K562 (cell line): ENCODE results near the gene PAN2. TPM values are rescaled to one million over a fixed set of nuclear protein-coding genes. Genes with fewer than 3 reads are reported as not detected.

Experiments used
- ARID1B ChIP-seq: fragments of 450-650 bp; IDR thresholded peaks from 2 replicates; pipeline ENCODE4 v1.6.1; 2016; ENCODE audit warnings: antibody characterized with exemption, mild to moderate bottlenecking, inconsistent platforms
- BCLAF1 ChIP-seq, 2 experiments: fragments of 450-650 bp in 1 of 2; IDR thresholded peaks; 2 replicates each; pipeline ENCODE4 v1.6.1; 2011 to 2017; ENCODE audit warnings: low read depth in 2 of 2, antibody characterized with exemption in 1 of 2, borderline replicate concordance in 1 of 2, low read length in 1 of 2, mild to moderate bottlenecking in 1 of 2, mixed read lengths in 1 of 2; ENCODE audit not compliant: control insufficient read depth in 1 of 2
- BRF1 ChIP-seq: IDR thresholded peaks from 3 replicates; pipeline ENCODE4 v1.6.1; 2011; ENCODE audit warnings: borderline replicate concordance, mild to moderate bottlenecking; ENCODE audit not compliant: insufficient read length; ENCODE audit errors: extremely low read depth
- CTCFL ChIP-seq: IDR thresholded peaks from 2 replicates; pipeline ENCODE4 v1.6.1; 2011; ENCODE audit warnings: borderline replicate concordance, low read depth, mild to moderate bottlenecking, moderate library complexity, low read length; ENCODE audit not compliant: insufficient read depth, poor library complexity, severe bottlenecking
- DPF2 ChIP-seq: fragments of 450-650 bp; IDR thresholded peaks from 2 replicates; pipeline ENCODE4 v1.6.1; 2016
- EHMT2 ChIP-seq: fragments of 450-650 bp; IDR thresholded peaks from 2 replicates; pipeline ENCODE4 v1.6.1; 2018; ENCODE audit warnings: antibody characterized with exemption
- ELK3 ChIP-seq: fragments of 450-650 bp; formaldehyde crosslinking; IDR thresholded peaks from 2 replicates; pipeline ENCODE4 v1.4.0; 2020; ENCODE audit warnings: mild to moderate bottlenecking
- GATA2 ChIP-seq: sonication (generic); formaldehyde crosslinking; IDR thresholded peaks from 2 replicates; pipeline ENCODE4 v1.4.0; 2020; ENCODE audit warnings: mild to moderate bottlenecking, missing genetic modification reagents
- HEY1 ChIP-seq: fragments of 250-450 bp; sonication (Bioruptor Pico); IDR thresholded peaks from 2 replicates; pipeline ENCODE4 v1.5.0; 2020; ENCODE audit warnings: mild to moderate bottlenecking, moderate library complexity, borderline replicate concordance
- MAFK ChIP-seq: IDR thresholded peaks from 2 replicates; pipeline ENCODE4 v1.6.1; 2011; ENCODE audit warnings: low read length, improper control_type of control experiment
- NFE2 ChIP-seq: IDR thresholded peaks from 2 replicates; pipeline ENCODE4 v1.6.1; 2014; ENCODE audit warnings: antibody characterized with exemption, low read depth
- NFRKB ChIP-seq: fragments of 450-650 bp; IDR thresholded peaks from 2 replicates; pipeline ENCODE4 v1.6.1; 2016; ENCODE audit warnings: low read depth
- PHF21A ChIP-seq: fragments of 450-650 bp; IDR thresholded peaks from 2 replicates; pipeline ENCODE4 v1.6.1; 2017; ENCODE audit warnings: low read depth, borderline replicate concordance
- POLR2AphosphoS5 ChIP-seq: IDR thresholded peaks from 2 replicates; pipeline ENCODE4 v1.6.1; 2011; ENCODE audit warnings: mild to moderate bottlenecking, low read depth, low read length, moderate library complexity; ENCODE audit not compliant: control insufficient read depth, insufficient read depth
- RNF219 ChIP-seq: fragments of 250-450 bp; sonication (Bioruptor Pico); IDR thresholded peaks from 2 replicates; pipeline ENCODE4 v1.5.0; 2022; ENCODE audit warnings: mild to moderate bottlenecking
- SMARCE1 ChIP-seq: fragments of 450-650 bp; IDR thresholded peaks from 2 replicates; pipeline ENCODE4 v1.7.1; 2016; ENCODE audit warnings: mild to moderate bottlenecking
- SREBF2 ChIP-seq: sonication (generic); formaldehyde crosslinking; IDR thresholded peaks from 2 replicates; pipeline ENCODE4 v1.4.0; 2020; ENCODE audit warnings: mild to moderate bottlenecking, missing genetic modification reagents
- ZEB2 ChIP-seq: fragments of 450-650 bp; IDR thresholded peaks from 2 replicates; pipeline ENCODE4 v1.6.1; 2016
- ZNF121 ChIP-seq: sonication (generic); formaldehyde crosslinking; conservative IDR thresholded peaks from 2 replicates; pipeline ENCODE4 v1.8.0; 2022; ENCODE audit warnings: missing genetic modification reagents
- ZNF134 ChIP-seq: fragments of 250-450 bp; sonication (Bioruptor Pico); conservative IDR thresholded peaks from 2 replicates; pipeline ENCODE4 v1.4.0; 2020
- ZNF24 ChIP-seq: fragments of 450-650 bp; IDR thresholded peaks from 2 replicates; pipeline ENCODE4 v1.6.1; 2016
- polyA plus RNA-seq, 8 experiments: library from polyadenylated mRNA; depleted of rRNA in 4 of 8; stranded (reverse) in 5 of 8; unstranded in 3 of 8; fragments of >200 nt; fragmentation: Nextera tagmentation in 2 of 8; fragmentation: Illumina TruSeq in 1 of 8; extraction: Ambion mirVana in 2 of 8; extraction: Trizol in 1 of 8; gene quantifications; 2 replicates each; pipeline versions ENCODE4 v1.2.1 to v1.2.3, GENCODE V29; 2011 to 2014; ENCODE audit warnings: inconsistent platforms in 1 of 8, missing spikeins in 1 of 8
- total RNA-seq, 7 experiments: library from RNA; depleted of rRNA in 6 of 7; stranded (reverse); fragments of >200 nt in 6 of 7; fragmentation: Illumina TruSeq in 2 of 7; extraction: Trizol in 2 of 7; gene quantifications; 2 replicates each; pipeline versions ENCODE4 v1.2.1 to v1.2.3, GENCODE V29; 2011 to 2021; ENCODE audit warnings: low replicate concordance in 1 of 7

The PAN2 gene
- total and polyA plus RNA-seq, 9 of the 15 experiments (the other 6 are each of a cell fraction or from before 2014, with no cell fraction given), result 15.0 to 66.1 (median 25.9) TPM

- TF ChIP-seq CTCFL, result no peak
- TF ChIP-seq EHMT2, result peak; percentile 67; the same call in 1 of the 2 replicates
- no peak for TF ChIP-seq ZNF121
- TF ChIP-seq MAFK, result peak; percentile 87
- no peak for TF ChIP-seq SREBF2
- peak; percentile 92 for TF ChIP-seq NFE2
- peak; percentile 66 for TF ChIP-seq GATA2 (CRISPR knock-in tag)
- no peak for TF ChIP-seq ELK3 (CRISPR knock-in tag)
- TF ChIP-seq POLR2AphosphoS5, result peak; percentile 79; the same call in 1 of the 2 replicates
- peak; percentile 78; the same call in 1 of the 2 replicates for TF ChIP-seq SMARCE1
- no peak for TF ChIP-seq BRF1
- no peak for TF ChIP-seq RNF219 (CRISPR knock-in tag)
- peak; percentile 67; the same call in 1 of the 2 replicates for TF ChIP-seq NFRKB
- peak; percentile 74 for TF ChIP-seq ZEB2
- TF ChIP-seq ZNF24, result peak; percentile 84
- TF ChIP-seq ZNF134 (CRISPR knock-in tag), result no peak
- TF ChIP-seq BCLAF1 (IDR thresholded peaks at IDR 0.05; ENCODE audit: borderline replicate concordance in 1 of 2, control insufficient read depth in 1 of 2, low read depth in 2 of 2, low read length in 1 of 2), result no peak
- TF ChIP-seq PHF21A, result peak; percentile 32; the same call in 1 of the 2 replicates
- TF ChIP-seq ARID1B, result peak; percentile 89
- no peak for TF ChIP-seq HEY1 (CRISPR knock-in tag)
- peak; percentile 82 for TF ChIP-seq DPF2
Observed at GRCh38 chr12:56377310-56377988, 43.6 kb upstream of the PAN2 start (continued).
